RKO (cell line): ENCODE data around the gene MBD5.

Experiments
- DNase-seq: peaks from one replicate; pipeline ENCODE4 v3.0.0-alpha.2; 2016; ENCODE audit warnings: low spot score

MBD5 gene

GRCh38 chr2:148553332-148553887 is 532.5 kb downstream of the MBD5 start:
- no peak for DNase-seq

GRCh38 chr2:148554459-148555247 is 533.8 kb downstream of the MBD5 start:
- no peak for DNase-seq

GRCh38 chr2:148555622-148556294 is 534.9 kb downstream of the MBD5 start:
- no peak for DNase-seq

GRCh38 chr2:148557844-148558436 is 537.0 kb downstream of the MBD5 start:
- no peak for DNase-seq

GRCh38 chr2:148560496-148560895 is 539.6 kb downstream of the MBD5 start:
- DNase-seq = no peak

- no peak for DNase-seq
Observed at GRCh38 chr2:148561389-148561788, 540.5 kb downstream of the MBD5 start.

GRCh38 chr2:148565272-148565894 is 544.5 kb downstream of the MBD5 start:
- peak; percentile 12 for DNase-seq
